Raji (cell line): ENCODE measurements around the gene MIAT.

Experiments
- POLR2A ChIP-seq: IDR thresholded peaks from 2 replicates; pipeline ENCODE4 v1.6.1; 2011; ENCODE audit warnings: low read depth, low read length, control low read depth; ENCODE audit not compliant: insufficient read depth

The MIAT gene

GRCh38 chr22:26656891-26657851 lies at the start of gene MIAT:
MIAT (plus strand) TSS chr22:26657588.
- TF ChIP-seq POLR2A, result no peak

GRCh38 chr22:26608129-26608528 lies 49.3 kb upstream of the MIAT start:
- no peak for TF ChIP-seq POLR2A

- no peak for TF ChIP-seq POLR2A
Measured at GRCh38 chr22:26609287-26609686, 48.1 kb upstream of the MIAT start.

GRCh38 chr22:26610072-26610958 lies 47.1 kb upstream of the MIAT start:
- no peak for TF ChIP-seq POLR2A

- no peak for TF ChIP-seq POLR2A
Measured at GRCh38 chr22:26610996-26611395, 46.4 kb upstream of the MIAT start.

- no peak for TF ChIP-seq POLR2A
Measured at GRCh38 chr22:26612652-26613051, 44.7 kb upstream of the MIAT start.

- no peak for TF ChIP-seq POLR2A
Measured at GRCh38 chr22:26614322-26614721, 43.1 kb upstream of the MIAT start.

GRCh38 chr22:26615149-26615548 lies 42.2 kb upstream of the MIAT start:
- TF ChIP-seq POLR2A, result no peak

GRCh38 chr22:26615830-26616435 lies 41.5 kb upstream of the MIAT start:
- no peak for TF ChIP-seq POLR2A

- no peak for TF ChIP-seq POLR2A
Measured at GRCh38 chr22:26616650-26617049, 40.7 kb upstream of the MIAT start.

- TF ChIP-seq POLR2A, result no peak
Measured at GRCh38 chr22:26617271-26618199, 39.9 kb upstream of the MIAT start, which contains the start of gene CRYBB1. CRYBB1 (minus strand) TSS chr22:26618027; CDS start chr22:26616319, 1,708 bp downstream.

GRCh38 chr22:26618455-26618854 lies 38.9 kb upstream of the MIAT start:
- no peak for TF ChIP-seq POLR2A

GRCh38 chr22:26619510-26619909 lies 37.9 kb upstream of the MIAT start:
- no peak for TF ChIP-seq POLR2A

GRCh38 chr22:26620197-26620596 lies 37.2 kb upstream of the MIAT start:
- no peak for TF ChIP-seq POLR2A
